Activated gamma-delta T cell (primary cell): ENCODE data around the gene SLX9.

Experiments
- DNase-seq: peaks from one replicate; lab custom pipeline; 2025; lab: John Stamatoyannopoulos, UW

Gene SLX9

GRCh38 chr21:44991538-44992483 is 52.0 kb downstream of the SLX9 start:
- no peak for DNase-seq

- no peak for DNase-seq
Observed at GRCh38 chr21:44992608-44993031, 52.8 kb downstream of the SLX9 start.

GRCh38 chr21:44993321-44994046 is 53.7 kb downstream of the SLX9 start:
- no peak for DNase-seq

GRCh38 chr21:44994047-44994694 is 54.3 kb downstream of the SLX9 start:
- DNase-seq, result no peak

GRCh38 chr21:44994695-44995342 is 55.0 kb downstream of the SLX9 start:
- no peak for DNase-seq

DNA sequence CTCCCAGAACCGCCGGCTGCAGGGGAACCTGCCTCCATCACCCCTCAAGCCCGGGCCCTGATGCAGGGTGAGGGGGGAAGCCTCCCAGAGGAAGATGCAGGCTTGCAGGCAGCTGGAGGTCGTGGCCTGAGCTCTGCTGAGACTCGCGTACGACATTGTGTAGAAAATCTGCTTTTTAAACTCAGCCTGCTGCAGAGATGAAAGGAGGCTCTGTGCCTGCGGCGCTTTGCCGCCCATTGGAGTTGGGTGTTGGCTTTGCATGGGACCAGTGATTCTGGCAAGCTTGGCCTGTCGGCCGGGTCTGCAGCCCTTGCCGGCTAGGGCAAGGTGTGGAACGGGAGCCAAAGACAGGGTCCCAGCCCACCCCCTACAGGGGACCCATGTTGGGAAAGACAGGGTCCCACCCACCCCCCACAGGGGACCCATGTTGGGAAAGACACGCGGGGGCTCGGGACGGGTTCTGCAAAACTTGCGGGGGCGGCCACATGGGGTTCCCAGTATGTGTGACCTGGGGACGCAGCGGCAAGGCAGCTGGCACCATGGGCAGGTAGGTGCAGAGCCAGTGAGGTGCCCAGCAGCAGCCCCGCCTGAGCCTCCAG is 55.6 kb downstream of the SLX9 start:
- no peak for DNase-seq

DNA sequence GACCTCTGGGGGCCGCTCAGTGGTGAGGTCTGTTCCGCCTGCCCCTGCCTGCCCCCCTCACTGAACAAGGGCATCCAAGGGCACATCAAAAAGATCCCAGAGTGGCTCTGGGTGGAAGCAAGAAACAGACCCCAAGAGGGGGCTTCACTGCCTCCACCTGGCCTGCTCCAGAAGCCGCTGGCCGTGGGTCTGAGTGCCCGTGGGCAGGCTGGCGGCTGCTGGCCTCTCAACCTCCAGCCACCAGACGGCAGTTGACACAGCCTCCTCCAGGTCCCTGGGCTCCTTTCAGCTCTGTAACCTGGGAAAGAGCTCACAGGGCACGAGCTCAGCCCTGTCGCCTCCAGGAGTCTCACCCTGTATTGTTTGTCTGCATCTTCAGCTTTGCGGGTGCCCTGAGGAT is 56.3 kb downstream of the SLX9 start:
- no peak for DNase-seq

GRCh38 chr21:44996501-44996921 is 56.7 kb downstream of the SLX9 start:
- DNase-seq, result no peak

DNA sequence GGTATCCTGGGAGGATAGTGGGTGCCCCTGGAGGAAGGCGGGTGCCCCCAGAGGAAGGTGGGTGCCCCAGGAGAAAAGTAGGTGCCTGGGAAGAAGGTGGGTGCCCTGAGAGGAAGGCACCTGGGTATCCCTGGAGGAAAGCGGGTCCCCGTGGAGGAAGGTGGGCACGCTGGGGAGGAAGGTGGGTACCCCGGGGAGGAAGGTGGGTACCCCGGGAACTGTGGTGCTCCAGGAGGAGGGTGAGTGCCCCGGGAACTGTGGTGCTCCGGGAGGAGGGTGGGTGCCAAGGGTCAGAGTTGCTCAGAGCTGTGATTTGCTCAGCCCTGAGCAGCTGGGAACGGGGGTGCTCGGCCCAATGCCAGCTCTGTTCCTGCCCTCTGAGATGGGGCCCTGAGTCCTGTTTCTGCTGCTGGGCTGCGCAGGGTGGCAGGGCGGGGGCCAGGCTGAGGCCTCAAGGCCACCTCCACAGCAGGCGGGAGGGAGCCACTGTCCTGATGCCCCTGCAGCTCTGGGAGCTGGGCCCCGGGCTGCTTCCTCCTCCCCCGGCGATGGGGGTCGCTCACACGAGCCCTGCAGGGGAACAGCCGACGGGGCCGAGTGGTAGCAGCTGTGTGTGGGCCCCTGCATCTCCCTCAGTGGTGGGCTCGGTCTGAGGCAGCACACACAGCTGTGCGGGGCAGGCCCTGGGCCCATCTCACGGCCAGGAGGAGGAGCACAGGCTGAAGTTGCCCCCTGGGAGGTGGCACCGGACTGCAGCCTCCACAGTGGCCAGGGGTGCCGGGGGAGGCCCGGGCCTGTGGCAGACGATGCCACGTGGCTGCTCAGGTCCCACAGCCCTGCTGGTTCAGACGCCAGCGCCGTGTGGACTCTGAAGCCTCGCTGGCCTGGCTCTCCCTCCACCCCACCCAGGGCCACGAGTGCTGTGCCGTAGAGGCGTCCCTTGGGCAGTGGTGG is 57.4 kb downstream of the SLX9 start:
- no peak for DNase-seq

DNA sequence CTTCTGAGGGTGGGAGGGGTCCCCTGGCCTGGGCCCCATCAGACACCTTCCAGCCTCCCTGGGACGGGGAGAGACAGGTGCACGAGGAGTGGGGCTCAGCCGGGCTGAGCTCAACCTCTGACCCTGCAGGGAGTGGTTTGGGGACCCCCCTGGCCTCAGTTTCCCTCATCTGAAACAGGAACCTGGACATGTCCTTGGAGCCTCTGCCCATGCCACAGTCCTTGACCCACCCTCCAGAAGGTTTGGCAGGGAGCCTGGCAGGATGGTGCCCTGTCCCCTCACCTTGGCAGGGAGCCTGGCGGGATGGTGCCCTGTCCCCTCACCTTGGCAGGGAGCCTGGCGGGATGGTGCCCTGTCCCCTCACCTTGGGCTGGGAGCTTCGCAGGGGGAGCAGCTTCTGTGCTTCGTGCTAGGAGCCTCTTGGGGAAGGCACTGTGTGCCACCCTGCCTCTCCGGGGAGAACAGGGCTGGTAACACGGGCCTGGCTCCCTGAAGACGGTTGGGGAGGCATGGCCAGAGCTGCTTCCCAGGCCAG is 58.3 kb downstream of the SLX9 start:
- DNase-seq, result no peak

GRCh38 chr21:44998621-44999427 is 59.0 kb downstream of the SLX9 start:
- DNase-seq, result no peak

DNA sequence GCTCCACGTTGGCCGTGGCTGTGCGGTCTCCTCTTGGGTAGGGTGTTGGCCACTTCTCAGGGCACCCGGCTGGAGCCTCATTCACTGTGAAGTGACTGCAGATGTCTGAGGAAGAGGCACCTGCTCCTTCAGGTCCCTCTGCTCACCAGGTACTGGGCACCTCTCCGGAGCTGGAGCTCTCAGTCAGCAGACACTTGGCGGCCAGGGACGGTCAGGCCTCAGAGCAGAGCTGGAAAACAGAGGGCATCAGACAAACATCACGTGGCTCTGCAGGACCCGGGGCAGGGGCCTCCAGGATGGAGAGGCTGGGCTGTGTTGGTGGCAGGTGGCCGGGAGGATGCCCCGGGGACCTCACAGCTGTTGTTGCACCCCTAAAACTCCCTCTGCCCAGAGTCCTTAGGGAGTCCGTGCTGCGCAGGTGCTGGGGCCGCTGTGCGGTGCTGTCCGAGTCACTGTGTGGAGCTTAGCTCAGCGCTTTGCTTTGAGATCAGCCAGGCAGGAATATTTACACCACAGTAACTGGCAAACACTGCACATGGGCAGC is 59.7 kb downstream of the SLX9 start:
- DNase-seq, result no peak

DNA sequence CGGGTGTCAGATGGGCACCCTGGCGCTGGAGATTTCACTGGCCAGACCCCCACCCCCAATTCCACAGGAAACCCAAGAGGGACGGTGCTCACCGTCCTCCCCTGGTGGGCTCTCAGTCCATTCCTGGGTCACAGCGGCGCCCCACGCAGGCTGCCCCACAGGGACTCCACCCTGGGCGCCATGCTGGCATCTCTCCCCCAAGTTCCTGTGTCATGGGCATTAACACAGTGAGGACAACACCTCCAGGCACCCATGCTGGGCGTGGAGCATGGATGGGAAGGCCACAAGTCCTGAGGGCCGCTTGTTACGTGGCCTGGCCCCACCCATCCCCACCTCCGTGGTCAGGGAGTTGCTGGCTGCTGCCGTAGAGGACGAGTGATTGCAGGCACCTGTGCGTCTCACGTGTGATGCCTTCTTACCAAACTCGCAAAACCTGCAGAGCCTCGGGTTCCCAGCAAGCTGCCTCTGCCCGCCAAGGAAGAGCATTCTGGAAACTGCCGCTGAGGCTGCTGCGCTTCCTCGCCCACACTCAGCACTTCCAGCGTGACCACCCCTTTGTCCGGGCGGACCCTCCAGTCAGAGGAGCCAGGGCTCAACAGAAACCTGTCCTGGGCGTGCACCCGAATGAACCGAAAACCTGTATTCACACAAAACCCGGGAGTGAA is 60.3 kb downstream of the SLX9 start:
- DNase-seq, result no peak

GRCh38 chr21:45000637-45001133 is 60.9 kb downstream of the SLX9 start:
- DNase-seq, result no peak

DNA sequence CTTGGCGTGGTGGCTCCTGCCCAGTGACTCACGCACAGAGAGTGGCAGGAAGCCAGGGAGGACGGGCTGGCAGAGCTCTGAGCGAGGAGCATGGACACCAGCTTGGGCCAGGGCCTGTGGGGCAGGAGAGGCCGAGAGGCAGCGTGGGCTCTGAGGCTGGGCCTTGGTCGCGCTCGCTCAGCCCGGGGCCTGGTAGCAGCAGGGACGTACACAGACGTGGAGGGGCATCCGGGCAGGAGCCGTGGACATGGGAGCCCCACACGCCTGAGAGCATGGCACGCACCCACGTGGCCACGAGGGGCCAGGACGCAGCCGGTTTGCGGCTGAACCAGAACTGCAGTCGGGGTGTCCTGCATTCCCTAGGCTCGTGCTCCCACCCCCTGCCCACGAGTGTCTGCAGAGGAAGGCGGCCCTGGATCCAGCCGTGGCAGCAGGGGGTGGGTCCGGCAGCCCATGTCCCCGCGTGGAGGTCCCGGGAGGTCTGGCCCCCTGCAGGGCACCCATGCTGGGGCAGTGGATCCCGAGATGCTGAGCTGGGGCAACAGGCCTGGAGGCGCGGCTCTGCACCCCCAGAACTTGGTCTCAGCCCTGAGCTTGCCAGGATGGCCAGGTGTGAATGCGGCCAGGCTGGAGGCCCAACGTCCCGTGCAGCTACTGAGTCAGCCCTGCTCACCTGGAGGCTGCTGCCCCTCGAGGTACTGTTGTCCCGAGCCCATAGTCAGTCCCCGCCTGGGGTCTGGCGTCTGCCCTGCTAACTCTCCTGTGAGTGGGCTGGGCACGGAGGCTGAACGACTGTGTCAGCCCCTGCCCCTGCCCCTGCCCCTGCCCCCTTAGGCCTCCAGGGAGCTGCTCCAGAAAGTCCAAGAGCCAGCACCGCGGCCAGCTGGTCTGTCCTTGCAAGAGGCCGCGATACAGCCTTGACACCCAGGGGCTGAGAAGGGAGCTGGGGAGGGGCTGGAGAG is 61.6 kb downstream of the SLX9 start:
- DNase-seq, result no peak

- DNase-seq, result no peak
Observed at GRCh38 chr21:45002381-45003204, 62.8 kb downstream of the SLX9 start.
